Gastroesophageal sphincter (tissue), 4 donors: ENCODE measurements around the gene FBXL20. TPM values are rescaled to one million over a fixed set of nuclear protein-coding genes. Genes with fewer than 3 reads are reported as not detected.

ENCODE experiments used
- ATAC-seq: fragments of 150-250 bp; one replicate; pipeline ENCODE4 v1.9.1; 2016; ENCODE audit warnings: mild to moderate bottlenecking, moderate library complexity
- H3K27ac ChIP-seq, 4 donors: fragments of 200-600 bp; sonication (generic) in 3 of 4; 1 replicate in 3 of 4; 2 replicates in 1 of 4; pipeline ENCODE4 v1.5.1; 2016 to 2019
- H3K27me3 ChIP-seq: fragments of 200-600 bp; sonication (generic); one replicate; pipeline ENCODE4 v1.5.1; 2019
- H3K36me3 ChIP-seq, 2 donors: fragments of 200-600 bp; sonication (generic); one replicate each; pipeline ENCODE4 v1.5.1; 2019; ENCODE audit warnings: control low read depth in 1 of 2
- H3K4me1 ChIP-seq, 3 donors: fragments of 200-600 bp; sonication (generic); 1 replicate in 2 of 3; 2 replicates in 1 of 3; pipeline ENCODE4 v1.5.1; 2016 to 2019; ENCODE audit warnings: control low read depth in 2 of 3
- H3K4me3 ChIP-seq, 2 donors: fragments of 200-600 bp; sonication (generic); one replicate each; pipeline ENCODE4 v1.5.1; 2019; ENCODE audit warnings: mild to moderate bottlenecking in 1 of 2, moderate library complexity in 1 of 2
- H3K9me3 ChIP-seq, 3 donors: fragments of 200-600 bp; sonication (generic); one replicate each; pipeline ENCODE4 v1.5.1; 2017 to 2019; ENCODE audit warnings: control low read depth in 2 of 3
- CTCF ChIP-seq, 4 experiments: fragments of 200-600 bp in 2 of 4; fragments of 450-650 bp in 2 of 4; sonication (generic) in 1 of 4; IDR thresholded peaks; one replicate each; pipeline ENCODE4 v1.5.1; 2017 to 2019; ENCODE audit warnings: antibody characterized with exemption in 4 of 4, mild to moderate bottlenecking in 2 of 4, moderate library complexity in 2 of 4
- EP300 ChIP-seq: sonication (generic); formaldehyde crosslinking; IDR thresholded peaks from one replicate; pipeline ENCODE4 v1.6.1; 2017; ENCODE audit warnings: antibody characterized with exemption, mild to moderate bottlenecking
- POLR2A ChIP-seq, 2 donors: fragments of 450-650 bp; IDR thresholded peaks; one replicate each; pipeline ENCODE4 v1.6.1; 2017; ENCODE audit warnings: antibody characterized with exemption in 2 of 2, mild to moderate bottlenecking in 2 of 2, moderate library complexity in 1 of 2
- POLR2AphosphoS5 ChIP-seq: sonication (generic); formaldehyde crosslinking; IDR thresholded peaks from one replicate; pipeline ENCODE4 v1.6.1; 2017; ENCODE audit warnings: antibody characterized with exemption
- WGBS, 2 donors: methylation state at CpG; one replicate each; pipeline ENCODE4 v1.1.5; 2018; ENCODE audit warnings: low coverage in 1 of 2; 5-methylcytosine and 5-hydroxymethylcytosine counted together
- total RNA-seq, 4 donors: library from RNA; depleted of rRNA; stranded (reverse); fragments of >200 nt; gene quantifications; one replicate each; pipeline ENCODE4 v1.1.0, GENCODE V29; 2016

Gene FBXL20
- total RNA-seq, 4 donors from 2014 or later: 16.8 to 25.9 (median 21.5) TPM

- Histone ChIP-seq H3K4me1 (peaks cover 0 to 32% (median 17%) of the 10 kb centered on the region in 3 donors), H3K36me3 (no peaks in the 10 kb centered on the region), H3K27ac (no peak overlapping the region), H3K27me3 (peaks cover 14% of the 10 kb centered on the region), H3K9me3 (no peaks in the 10 kb centered on the region), H3K4me3 (no peak overlapping the region)
- no peak for ATAC-seq
- WGBS, 2 donors: 100% methylated on average over 1 of the region's 11 CpGs; no CpG with 5 or more reads in 1 of the 2 donors
- TF ChIP-seq CTCF (IDR thresholded peaks at IDR 0.05) (no peak), EP300 (no peak), POLR2AphosphoS5 (no peak), POLR2A (IDR thresholded peaks at IDR 0.05) (no peak)
Observed at GRCh38 chr17:39212195-39212810, 189.1 kb downstream of the FBXL20 start.

GRCh38 chr17:39210093-39210434 lies 191.4 kb downstream of the FBXL20 start:
- TF ChIP-seq CTCF (IDR thresholded peaks at IDR 0.05): no peak
- no peak for TF ChIP-seq POLR2AphosphoS5
- TF ChIP-seq POLR2A (IDR thresholded peaks at IDR 0.05): no peak
- TF ChIP-seq EP300: no peak
- Histone ChIP-seq H3K36me3 (peaks cover 0 to 2% of the 10 kb centered on the region in 2 donors), H3K4me1 (peaks cover 0 to 36% (median 17%) of the 10 kb centered on the region in 3 donors), H3K27me3 (no peaks in the 10 kb centered on the region), H3K9me3 (no peaks in the 10 kb centered on the region), H3K4me3 (peak overlapping the region; percentile 38 to 49), H3K27ac (peak overlapping the region in 3 of 4 donors; percentile 57 to 76 (median 71))
- no CpG with 5 or more reads among the region's 22 CpGs for WGBS, 2 donors
- ATAC-seq: no peak

GRCh38 chr17:39209317-39210092 lies 191.9 kb downstream of the FBXL20 start:
- Histone ChIP-seq H3K27me3 (no peaks in the 10 kb centered on the region), H3K4me3 (peak overlapping the region; percentile 38 to 49), H3K9me3 (no peaks in the 10 kb centered on the region), H3K4me1 (peaks cover 0 to 36% (median 17%) of the 10 kb centered on the region in 3 donors), H3K36me3 (peaks cover 0 to 8% of the 10 kb centered on the region in 2 donors), H3K27ac (peak overlapping the region in 3 of 4 donors; percentile 57 to 76 (median 71))
- 0 to 6% methylated on average over 7 of the region's 39 CpGs for WGBS, 2 donors
- ATAC-seq: peak; percentile 82
- TF ChIP-seq POLR2AphosphoS5 (peak; percentile 32), POLR2A (IDR thresholded peaks at IDR 0.05) (no peak), CTCF (IDR thresholded peaks at IDR 0.05) (no peak), EP300 (no peak)

- TF ChIP-seq POLR2A (IDR thresholded peaks at IDR 0.05) (no peak), POLR2AphosphoS5 (no peak)
- peak overlapping the region in 3 of 4 donors; percentile 57 to 76 (median 71) for H3K27ac ChIP-seq
- no peak overlapping the region for H3K4me3 ChIP-seq
- peaks cover 0 to 36% (median 17%) of the 10 kb centered on the region in 3 donors for H3K4me1 ChIP-seq
- 80% methylated on average over 1 of the region's 8 CpGs; no CpG with 5 or more reads in 1 of the 2 donors for WGBS, 2 donors
- H3K9me3 ChIP-seq: no peaks in the 10 kb centered on the region
- ATAC-seq: peak; percentile 4
- no peaks in the 10 kb centered on the region for H3K27me3 ChIP-seq
- peaks cover 0 to 14% of the 10 kb centered on the region in 2 donors for H3K36me3 ChIP-seq
Observed at GRCh38 chr17:39208893-39209292, 192.5 kb downstream of the FBXL20 start.

GRCh38 chr17:39208136-39208535 lies 193.3 kb downstream of the FBXL20 start:
- no peaks in the 10 kb centered on the region for H3K9me3 ChIP-seq
- H3K4me3 ChIP-seq: no peak overlapping the region
- H3K4me1 ChIP-seq: peaks cover 0 to 41% (median 17%) of the 10 kb centered on the region in 3 donors
- no peak for ATAC-seq
- TF ChIP-seq EP300 (no peak), CTCF (IDR thresholded peaks at IDR 0.05) (no peak), POLR2A (IDR thresholded peaks at IDR 0.05) (no peak), POLR2AphosphoS5 (no peak)
- WGBS, 2 donors: no CpG with 5 or more reads among the region's 7 CpGs
- no peaks in the 10 kb centered on the region for H3K27me3 ChIP-seq
- no peak overlapping the region for H3K27ac ChIP-seq
- H3K36me3 ChIP-seq: peaks cover 0 to 22% of the 10 kb centered on the region in 2 donors
